ENCODE measurements around the gene TPK1.
"Not testable (repeated sequence)": the region's sequence is repeated elsewhere in the genome, so short reads cannot be mapped to it uniquely, and the experiment has no call there.

The TPK1 gene

GRCh38 chr7:144455040-144455404, 380.8 kb downstream of the TPK1 start:
- DNase-seq = no peak

- no peak for DNase-seq
Observed at GRCh38 chr7:144454256-144455039, 381.4 kb downstream of the TPK1 start.

GRCh38 chr7:144452064-144452463, 383.8 kb downstream of the TPK1 start:
- DNase-seq = no peak

- DNase-seq = no peak
Observed at GRCh38 chr7:144445590-144445989, 390.3 kb downstream of the TPK1 start.

GRCh38 chr7:144439717-144440205, 396.1 kb downstream of the TPK1 start:
- DNase-seq = no peak

- no peak for DNase-seq
Observed at GRCh38 chr7:144438759-144439158, 397.1 kb downstream of the TPK1 start.

GRCh38 chr7:144437370-144438191, 398.3 kb downstream of the TPK1 start:
- peak; percentile 19 for DNase-seq

GRCh38 chr7:144436500-144436899, 399.4 kb downstream of the TPK1 start:
- DNase-seq = no peak

GRCh38 chr7:144428431-144428830, 407.4 kb downstream of the TPK1 start:
- DNase-seq = no peak

- not testable (repeated sequence) for DNase-seq
Observed at GRCh38 chr7:144427539-144427938, 408.3 kb downstream of the TPK1 start.

GRCh38 chr7:144418931-144419330, 416.9 kb downstream of the TPK1 start:
- DNase-seq = not testable (repeated sequence)

- DNase-seq = no peak
Observed at GRCh38 chr7:144416341-144416740, 419.5 kb downstream of the TPK1 start.

GRCh38 chr7:144415858-144416257, 420.0 kb downstream of the TPK1 start:
- no peak for DNase-seq

- no peak for DNase-seq
Observed at GRCh38 chr7:144414815-144415214, 421.0 kb downstream of the TPK1 start.

GRCh38 chr7:144410441-144410840, 425.4 kb downstream of the TPK1 start:
- DNase-seq = no peak

GRCh38 chr7:144408121-144408520, 427.7 kb downstream of the TPK1 start:
- no peak for DNase-seq

GRCh38 chr7:144407266-144407931, 428.5 kb downstream of the TPK1 start:
- DNase-seq = no peak

GRCh38 chr7:144404946-144405345, 430.9 kb downstream of the TPK1 start:
- DNase-seq = no peak

- DNase-seq = no peak
Observed at GRCh38 chr7:144403649-144404061, 432.2 kb downstream of the TPK1 start, which contains the start of gene NOBOX. Gene NOBOX, minus strand, starts transcription at chr7:144403693.

- DNase-seq = no peak
Observed at GRCh38 chr7:144403102-144403501, 432.8 kb downstream of the TPK1 start.

Data from KG1 (cell line).